ENCODE results near the gene ARFGAP3.

The ARFGAP3 gene

DNA sequence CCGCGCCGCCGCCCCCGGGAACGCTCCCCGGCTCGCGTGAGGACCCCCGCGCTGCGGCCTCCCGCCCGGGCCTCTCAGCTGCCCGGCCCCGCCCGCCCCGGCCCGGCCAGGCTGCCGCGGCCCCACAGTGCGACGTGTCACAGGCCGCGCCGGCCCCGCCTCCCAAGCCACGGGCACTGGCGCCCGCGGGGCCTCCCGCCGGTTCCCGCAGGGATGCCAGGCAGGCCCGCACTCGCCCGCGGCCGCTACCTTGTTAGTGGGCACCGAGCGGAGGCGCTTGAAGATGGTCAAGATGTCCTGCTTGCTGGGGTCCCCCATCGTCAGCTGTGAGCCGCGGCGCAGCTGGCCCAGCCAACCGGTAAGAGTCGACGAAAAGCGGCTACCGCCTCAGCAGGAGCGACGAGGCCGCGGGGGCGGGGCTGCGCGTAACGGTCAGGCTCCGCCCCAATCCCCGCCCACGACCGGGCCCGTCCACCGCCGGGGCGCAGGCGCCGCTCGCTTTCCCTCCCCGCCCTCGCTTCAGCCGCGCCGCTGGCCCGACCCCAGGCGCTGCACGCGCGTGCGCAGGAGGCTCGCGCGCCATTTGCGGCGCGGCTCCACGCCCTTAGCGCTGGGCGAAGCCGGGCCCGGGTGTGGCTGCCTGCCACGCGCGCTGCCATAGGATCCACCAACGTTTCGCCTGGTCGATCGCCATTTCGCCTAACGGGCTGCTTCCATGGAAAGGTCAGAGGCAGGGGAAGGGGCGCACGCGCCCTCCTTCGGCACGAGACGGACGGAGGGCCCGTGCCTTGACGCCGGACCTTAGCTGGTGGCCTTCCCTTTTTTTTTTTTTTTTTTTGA is at the start of gene ARFGAP3:
Gene ARFGAP3 (minus strand): TSS at position 409 of the 840 bp plus-strand sequence. CDS start 91 bp downstream, at position 318.
- Histone ChIP-seq H3K4me3 (ENCODE audit: low read depth in 1 of 2, low read length in 2 of 2) (peak within 1 kb of the TSS; percentile 80 to 93), H3K9me3 (ENCODE audit: control insufficient read depth in 1 of 2, low read length in 2 of 2) (no peaks in the 10 kb centered on the region), H3K27ac (ENCODE audit: low read length) (peak within 1 kb of the TSS; percentile 92), H3K27me3 (ENCODE audit: low read depth, low read length) (no peaks in the 10 kb centered on the region), H3K4me1 (ENCODE audit: control insufficient read depth in 1 of 2, insufficient read depth in 2 of 2, low read length in 2 of 2) (peaks cover 3 to 5% of the 10 kb centered on the region in 2 donors), H3K36me3 (ENCODE audit: control insufficient read depth in 1 of 2, insufficient read depth in 2 of 2, low read length in 2 of 2) (peaks cover 3 to 7% of the 10 kb centered on the region in 2 donors)

DNA sequence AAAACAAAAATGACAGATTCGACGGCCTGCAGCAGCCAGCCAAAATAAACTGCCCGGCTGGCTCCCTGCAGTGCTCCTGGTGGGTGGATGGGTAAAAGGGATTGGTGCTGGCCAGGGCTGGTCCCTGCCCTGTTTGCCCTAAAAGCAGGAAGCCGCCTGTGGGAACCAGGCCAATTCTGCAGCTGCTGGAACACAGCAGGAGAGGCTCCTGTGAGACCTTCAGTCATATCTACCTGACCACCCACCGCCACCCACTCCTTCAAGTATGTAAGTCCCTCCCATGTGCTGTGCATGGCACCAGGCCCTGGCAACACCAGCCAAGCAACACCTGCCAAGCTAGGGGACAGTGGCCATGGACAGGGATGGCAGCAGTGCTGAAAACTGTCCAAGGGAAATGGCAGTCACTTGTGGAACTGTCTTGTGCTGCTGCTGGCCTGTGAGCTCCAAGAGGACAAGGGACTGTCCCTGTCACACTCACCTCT is 48.7 kb upstream of the ARFGAP3 start:
- no peak overlapping the region for H3K27ac ChIP-seq (ENCODE audit: low read length)

GRCh38 chr22:42905217-42905616 is 48.1 kb upstream of the ARFGAP3 start:
- H3K4me1 ChIP-seq (ENCODE audit: control insufficient read depth in 1 of 2, insufficient read depth in 2 of 2, low read length in 2 of 2), result peaks cover 7 to 57% of the 10 kb centered on the region in 2 donors
- H3K4me3 ChIP-seq (ENCODE audit: low read depth in 1 of 2, low read length in 2 of 2), result no peak overlapping the region
- H3K27me3 ChIP-seq (ENCODE audit: low read depth, low read length), result no peaks in the 10 kb centered on the region
- peaks cover 0 to 4% of the 10 kb centered on the region in 2 donors for H3K36me3 ChIP-seq (ENCODE audit: control insufficient read depth in 1 of 2, insufficient read depth in 2 of 2, low read length in 2 of 2)
- H3K27ac ChIP-seq (ENCODE audit: low read length), result no peak overlapping the region
- H3K9me3 ChIP-seq (ENCODE audit: control insufficient read depth in 1 of 2, low read length in 2 of 2), result no peaks in the 10 kb centered on the region

More for the DNA sequence above, 48.7 kb upstream of the ARFGAP3 start:
- Histone ChIP-seq H3K9me3 (ENCODE audit: control insufficient read depth in 1 of 2, low read length in 2 of 2) (no peaks in the 10 kb centered on the region), H3K36me3 (ENCODE audit: control insufficient read depth in 1 of 2, insufficient read depth in 2 of 2, low read length in 2 of 2) (peaks cover 0 to 4% of the 10 kb centered on the region in 2 donors), H3K4me3 (ENCODE audit: low read depth in 1 of 2, low read length in 2 of 2) (no peak overlapping the region), H3K4me1 (ENCODE audit: control insufficient read depth in 1 of 2, insufficient read depth in 2 of 2, low read length in 2 of 2) (peaks cover 7 to 61% of the 10 kb centered on the region in 2 donors), H3K27me3 (ENCODE audit: low read depth, low read length) (no peaks in the 10 kb centered on the region)

DNA sequence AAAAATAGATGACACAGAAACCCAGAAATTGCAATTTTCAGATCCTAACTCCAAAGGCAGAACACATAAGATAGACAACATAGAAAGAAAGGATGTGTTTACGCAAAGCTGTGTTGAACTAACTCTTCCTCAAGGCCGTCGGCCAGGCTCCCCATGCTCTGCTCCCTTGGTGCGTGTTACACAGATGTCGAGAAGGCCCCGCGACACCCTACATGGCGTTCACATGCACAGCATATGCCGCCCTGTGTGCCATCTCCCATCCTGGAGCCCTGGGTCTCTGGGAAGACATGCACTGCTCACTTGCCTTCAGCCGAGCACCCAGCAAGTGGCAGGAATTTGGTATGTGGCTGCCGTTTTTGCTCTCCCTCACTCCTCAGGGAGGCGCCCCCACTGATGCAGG is 47.0 kb upstream of the ARFGAP3 start:
- Histone ChIP-seq H3K36me3 (ENCODE audit: control insufficient read depth in 1 of 2, insufficient read depth in 2 of 2, low read length in 2 of 2) (peaks cover 0 to under 1% of the 10 kb centered on the region in 2 donors), H3K9me3 (ENCODE audit: control insufficient read depth in 1 of 2, low read length in 2 of 2) (no peaks in the 10 kb centered on the region), H3K27me3 (ENCODE audit: low read depth, low read length) (no peaks in the 10 kb centered on the region), H3K27ac (ENCODE audit: low read length) (no peak overlapping the region), H3K4me1 (ENCODE audit: control insufficient read depth in 1 of 2, insufficient read depth in 2 of 2, low read length in 2 of 2) (peaks cover 7 to 50% of the 10 kb centered on the region in 2 donors), H3K4me3 (ENCODE audit: low read depth in 1 of 2, low read length in 2 of 2) (no peak overlapping the region)

GRCh38 chr22:42902875-42903510 is 45.9 kb upstream of the ARFGAP3 start:
- peaks cover 7 to 42% of the 10 kb centered on the region in 2 donors for H3K4me1 ChIP-seq (ENCODE audit: control insufficient read depth in 1 of 2, insufficient read depth in 2 of 2, low read length in 2 of 2)
- H3K36me3 ChIP-seq (ENCODE audit: control insufficient read depth in 1 of 2, insufficient read depth in 2 of 2, low read length in 2 of 2), result no peaks in the 10 kb centered on the region
- H3K4me3 ChIP-seq (ENCODE audit: low read depth in 1 of 2, low read length in 2 of 2), result no peak overlapping the region
- peak overlapping the region; percentile 70 for H3K27ac ChIP-seq (ENCODE audit: low read length)
- H3K9me3 ChIP-seq (ENCODE audit: control insufficient read depth in 1 of 2, low read length in 2 of 2), result no peaks in the 10 kb centered on the region
- H3K27me3 ChIP-seq (ENCODE audit: low read depth, low read length), result no peaks in the 10 kb centered on the region

GRCh38 chr22:42901790-42902508 is 44.9 kb upstream of the ARFGAP3 start:
- Histone ChIP-seq H3K9me3 (ENCODE audit: control insufficient read depth in 1 of 2, low read length in 2 of 2) (no peaks in the 10 kb centered on the region), H3K27ac (ENCODE audit: low read length) (no peak overlapping the region), H3K36me3 (ENCODE audit: control insufficient read depth in 1 of 2, insufficient read depth in 2 of 2, low read length in 2 of 2) (no peaks in the 10 kb centered on the region), H3K27me3 (ENCODE audit: low read depth, low read length) (no peaks in the 10 kb centered on the region), H3K4me1 (ENCODE audit: control insufficient read depth in 1 of 2, insufficient read depth in 2 of 2, low read length in 2 of 2) (peaks cover 2 to 31% of the 10 kb centered on the region in 2 donors), H3K4me3 (ENCODE audit: low read depth in 1 of 2, low read length in 2 of 2) (no peak overlapping the region)

DNA sequence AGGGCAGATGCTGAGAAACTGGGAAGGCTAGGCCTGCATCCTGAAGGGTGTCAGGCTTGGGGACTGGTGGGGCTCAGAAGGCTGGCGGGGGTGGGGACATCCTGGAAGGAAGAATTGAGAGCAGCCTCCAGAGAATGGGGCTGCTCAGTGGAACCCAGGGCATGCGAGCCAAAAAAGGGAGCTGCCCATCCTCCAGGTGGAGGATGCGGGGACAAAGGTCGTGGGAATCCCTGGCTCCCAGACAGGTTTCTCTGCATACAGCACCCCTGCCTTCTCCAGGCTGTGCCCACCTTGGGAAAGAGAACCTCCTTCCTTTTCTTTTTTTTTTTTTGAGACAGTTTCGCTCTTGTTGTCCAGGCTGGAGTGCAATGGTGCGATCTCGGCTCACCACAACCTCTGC is 40.9 kb upstream of the ARFGAP3 start:
- Histone ChIP-seq H3K27me3 (ENCODE audit: low read depth, low read length) (no peaks in the 10 kb centered on the region), H3K9me3 (ENCODE audit: control insufficient read depth in 1 of 2, low read length in 2 of 2) (no peaks in the 10 kb centered on the region), H3K4me1 (ENCODE audit: control insufficient read depth in 1 of 2, insufficient read depth in 2 of 2, low read length in 2 of 2) (peaks cover 5 to 16% of the 10 kb centered on the region in 2 donors), H3K36me3 (ENCODE audit: control insufficient read depth in 1 of 2, insufficient read depth in 2 of 2, low read length in 2 of 2) (peaks cover 0 to 7% of the 10 kb centered on the region in 2 donors), H3K4me3 (ENCODE audit: low read depth in 1 of 2, low read length in 2 of 2) (no peak overlapping the region), H3K27ac (ENCODE audit: low read length) (no peak overlapping the region)

DNA sequence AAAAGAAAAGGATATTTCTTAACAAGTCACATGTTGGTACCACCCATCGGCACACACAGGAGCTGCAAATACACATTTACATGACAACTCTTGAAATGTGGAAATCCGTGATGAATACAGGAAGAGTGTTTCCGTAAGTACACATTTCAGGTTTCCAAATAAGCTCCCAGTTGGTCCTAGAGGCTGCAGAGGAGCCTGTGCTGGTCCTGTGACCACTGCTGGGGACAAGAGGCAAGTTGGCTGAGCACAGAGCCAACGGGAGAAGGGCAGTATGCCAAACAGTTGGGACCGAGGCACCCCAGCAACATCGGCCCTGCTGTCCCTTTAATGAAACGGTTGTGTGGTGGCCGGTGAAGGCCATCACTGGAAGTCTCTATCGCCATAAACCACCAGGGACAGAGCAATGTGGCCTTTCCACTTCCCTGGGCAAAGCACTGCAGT is 38.5 kb upstream of the ARFGAP3 start:
- H3K27me3 ChIP-seq (ENCODE audit: low read depth, low read length), result no peaks in the 10 kb centered on the region
- H3K4me1 ChIP-seq (ENCODE audit: control insufficient read depth in 1 of 2, insufficient read depth in 2 of 2, low read length in 2 of 2), result peaks cover 5 to 11% of the 10 kb centered on the region in 2 donors
- H3K9me3 ChIP-seq (ENCODE audit: control insufficient read depth in 1 of 2, low read length in 2 of 2), result no peaks in the 10 kb centered on the region
- H3K27ac ChIP-seq (ENCODE audit: low read length), result peak overlapping the region; percentile 61
- peaks cover 10 to 28% of the 10 kb centered on the region in 2 donors for H3K36me3 ChIP-seq (ENCODE audit: control insufficient read depth in 1 of 2, insufficient read depth in 2 of 2, low read length in 2 of 2)
- H3K4me3 ChIP-seq (ENCODE audit: low read depth in 1 of 2, low read length in 2 of 2), result no peak overlapping the region

GRCh38 chr22:42895087-42895486 is 38.0 kb upstream of the ARFGAP3 start:
- Histone ChIP-seq H3K27me3 (ENCODE audit: low read depth, low read length) (no peaks in the 10 kb centered on the region), H3K4me1 (ENCODE audit: control insufficient read depth in 1 of 2, insufficient read depth in 2 of 2, low read length in 2 of 2) (peaks cover 5 to 11% of the 10 kb centered on the region in 2 donors), H3K9me3 (ENCODE audit: control insufficient read depth in 1 of 2, low read length in 2 of 2) (no peaks in the 10 kb centered on the region), H3K36me3 (ENCODE audit: control insufficient read depth in 1 of 2, insufficient read depth in 2 of 2, low read length in 2 of 2) (peaks cover 10 to 31% of the 10 kb centered on the region in 2 donors), H3K27ac (ENCODE audit: low read length) (peak overlapping the region; percentile 61), H3K4me3 (ENCODE audit: low read depth in 1 of 2, low read length in 2 of 2) (no peak overlapping the region)

GRCh38 chr22:42893371-42894150 is 36.5 kb upstream of the ARFGAP3 start:
- no peaks in the 10 kb centered on the region for H3K27me3 ChIP-seq (ENCODE audit: low read depth, low read length)
- peak overlapping the region; percentile 45 for H3K27ac ChIP-seq (ENCODE audit: low read length)
- no peaks in the 10 kb centered on the region for H3K9me3 ChIP-seq (ENCODE audit: control insufficient read depth in 1 of 2, low read length in 2 of 2)
- H3K36me3 ChIP-seq (ENCODE audit: control insufficient read depth in 1 of 2, insufficient read depth in 2 of 2, low read length in 2 of 2), result peaks cover 14 to 44% of the 10 kb centered on the region in 2 donors
- H3K4me1 ChIP-seq (ENCODE audit: control insufficient read depth in 1 of 2, insufficient read depth in 2 of 2, low read length in 2 of 2), result peaks cover 5 to 11% of the 10 kb centered on the region in 2 donors
- H3K4me3 ChIP-seq (ENCODE audit: low read depth in 1 of 2, low read length in 2 of 2), result no peak overlapping the region

Measured in muscle layer of duodenum (tissue), 2 donors.